ENCODE data around the gene ARFRP1.
"Not testable (repeated sequence)": the region's sequence is repeated elsewhere in the genome, so short reads cannot be mapped to it uniquely, and the experiment has no call there.

The ARFRP1 gene

GRCh38 chr20:63679799-63680305, 27.9 kb downstream of the ARFRP1 start:
- Mint-ChIP-seq H3K9me3 (no peaks in the 10 kb centered on the region), H3K4me1 (ENCODE audit: low read depth) (no peaks in the 10 kb centered on the region), H3K4me3 (no peak overlapping the region), H3K27ac (no peak overlapping the region), H3K36me3 (ENCODE audit: low read depth) (peaks cover 14% of the 10 kb centered on the region), H3K27me3 (ENCODE audit: low read depth) (no peaks in the 10 kb centered on the region)
- no peak for DNase-seq (ENCODE audit: low spot score)

GRCh38 chr20:63678667-63679465, 28.9 kb downstream of the ARFRP1 start:
- no peak overlapping the region for H3K4me3 Mint-ChIP-seq
- no peak overlapping the region for H3K27ac Mint-ChIP-seq
- peaks cover 12% of the 10 kb centered on the region for H3K36me3 Mint-ChIP-seq (ENCODE audit: low read depth)
- DNase-seq (ENCODE audit: low spot score) = no peak
- no peaks in the 10 kb centered on the region for H3K4me1 Mint-ChIP-seq (ENCODE audit: low read depth)
- no peaks in the 10 kb centered on the region for H3K9me3 Mint-ChIP-seq
- H3K27me3 Mint-ChIP-seq (ENCODE audit: low read depth) = no peaks in the 10 kb centered on the region

GRCh38 chr20:63678071-63678470, 29.7 kb downstream of the ARFRP1 start:
- Mint-ChIP-seq H3K27me3 (ENCODE audit: low read depth) (no peaks in the 10 kb centered on the region), H3K27ac (no peak overlapping the region)

GRCh38 chr20:63675681-63676368, 32.0 kb downstream of the ARFRP1 start:
- Mint-ChIP-seq H3K36me3 (ENCODE audit: low read depth) (peaks cover 11% of the 10 kb centered on the region), H3K4me3 (no peak overlapping the region), H3K9me3 (no peaks in the 10 kb centered on the region), H3K4me1 (ENCODE audit: low read depth) (no peaks in the 10 kb centered on the region), H3K27ac (no peak overlapping the region), H3K27me3 (ENCODE audit: low read depth) (no peaks in the 10 kb centered on the region)
- DNase-seq (ENCODE audit: low spot score) = no peak

More at GRCh38 chr20:63678071-63678470, 29.7 kb downstream of the ARFRP1 start:
- DNase-seq (ENCODE audit: low spot score) = no peak
- Mint-ChIP-seq H3K4me3 (no peak overlapping the region), H3K9me3 (no peaks in the 10 kb centered on the region), H3K36me3 (ENCODE audit: low read depth) (peaks cover 11% of the 10 kb centered on the region), H3K4me1 (ENCODE audit: low read depth) (no peaks in the 10 kb centered on the region)

- no peaks in the 10 kb centered on the region for H3K27me3 Mint-ChIP-seq (ENCODE audit: low read depth)
- no peak for DNase-seq (ENCODE audit: low spot score)
- H3K36me3 Mint-ChIP-seq (ENCODE audit: low read depth) = peaks cover 16% of the 10 kb centered on the region
- no peak overlapping the region for H3K4me3 Mint-ChIP-seq
- no peaks in the 10 kb centered on the region for H3K4me1 Mint-ChIP-seq (ENCODE audit: low read depth)
- no peaks in the 10 kb centered on the region for H3K9me3 Mint-ChIP-seq
- H3K27ac Mint-ChIP-seq = no peak overlapping the region
Measured at GRCh38 chr20:63673951-63674350, 33.8 kb downstream of the ARFRP1 start.

- H3K36me3 Mint-ChIP-seq (ENCODE audit: low read depth) = peaks cover 21% of the 10 kb centered on the region
- no peak for DNase-seq (ENCODE audit: low spot score)
- H3K27me3 Mint-ChIP-seq (ENCODE audit: low read depth) = no peaks in the 10 kb centered on the region
- no peak overlapping the region for H3K4me3 Mint-ChIP-seq
- H3K9me3 Mint-ChIP-seq = no peaks in the 10 kb centered on the region
- no peak overlapping the region for H3K27ac Mint-ChIP-seq
- no peaks in the 10 kb centered on the region for H3K4me1 Mint-ChIP-seq (ENCODE audit: low read depth)
Measured at GRCh38 chr20:63672666-63673065, 35.1 kb downstream of the ARFRP1 start.

- not testable (repeated sequence) for DNase-seq (ENCODE audit: low spot score); H3K27me3 Mint-ChIP-seq (ENCODE audit: low read depth); H3K27ac Mint-ChIP-seq; H3K4me1 Mint-ChIP-seq (ENCODE audit: low read depth); H3K9me3 Mint-ChIP-seq; H3K4me3 Mint-ChIP-seq
- H3K36me3 Mint-ChIP-seq (ENCODE audit: low read depth) = peaks cover 27% of the 10 kb centered on the region
Measured at GRCh38 chr20:63671695-63672094, 36.1 kb downstream of the ARFRP1 start.

- Mint-ChIP-seq H3K4me3 (no peak overlapping the region), H3K4me1 (ENCODE audit: low read depth) (no peaks in the 10 kb centered on the region), H3K36me3 (ENCODE audit: low read depth) (peaks cover 18% of the 10 kb centered on the region), H3K27me3 (ENCODE audit: low read depth) (no peaks in the 10 kb centered on the region), H3K27ac (no peak overlapping the region), H3K9me3 (no peaks in the 10 kb centered on the region)
- DNase-seq (ENCODE audit: low spot score) = no peak
Measured at GRCh38 chr20:63668351-63668750, 39.4 kb downstream of the ARFRP1 start.

- Mint-ChIP-seq H3K4me3 (no peak overlapping the region), H3K4me1 (ENCODE audit: low read depth) (no peaks in the 10 kb centered on the region), H3K27me3 (ENCODE audit: low read depth) (no peaks in the 10 kb centered on the region), H3K9me3 (no peaks in the 10 kb centered on the region), H3K36me3 (ENCODE audit: low read depth) (peaks cover 18% of the 10 kb centered on the region), H3K27ac (no peak overlapping the region)
- DNase-seq (ENCODE audit: low spot score) = no peak
Measured at GRCh38 chr20:63667858-63668257, 39.9 kb downstream of the ARFRP1 start.

- Mint-ChIP-seq H3K9me3 (no peaks in the 10 kb centered on the region), H3K4me3 (no peak overlapping the region), H3K27me3 (ENCODE audit: low read depth) (no peaks in the 10 kb centered on the region), H3K27ac (no peak overlapping the region), H3K4me1 (ENCODE audit: low read depth) (no peaks in the 10 kb centered on the region), H3K36me3 (ENCODE audit: low read depth) (peaks cover 24% of the 10 kb centered on the region)
- no peak for DNase-seq (ENCODE audit: low spot score)
Measured at GRCh38 chr20:63665708-63666107, 42.1 kb downstream of the ARFRP1 start.

- no peak overlapping the region for H3K4me3 Mint-ChIP-seq
- H3K27ac Mint-ChIP-seq = no peak overlapping the region
- peaks cover under 1% of the 10 kb centered on the region for H3K4me1 Mint-ChIP-seq (ENCODE audit: low read depth)
- H3K9me3 Mint-ChIP-seq = no peaks in the 10 kb centered on the region
- no peaks in the 10 kb centered on the region for H3K27me3 Mint-ChIP-seq (ENCODE audit: low read depth)
- H3K36me3 Mint-ChIP-seq (ENCODE audit: low read depth) = peaks cover 22% of the 10 kb centered on the region
- DNase-seq (ENCODE audit: low spot score) = no peak
Measured at GRCh38 chr20:63664861-63665594, 42.7 kb downstream of the ARFRP1 start.

- Mint-ChIP-seq H3K27me3 (ENCODE audit: low read depth) (no peaks in the 10 kb centered on the region), H3K4me1 (ENCODE audit: low read depth) (peaks cover 5% of the 10 kb centered on the region), H3K4me3 (no peak overlapping the region), H3K9me3 (no peaks in the 10 kb centered on the region), H3K36me3 (ENCODE audit: low read depth) (peaks cover 22% of the 10 kb centered on the region), H3K27ac (no peak overlapping the region)
- DNase-seq (ENCODE audit: low spot score) = no peak
Measured at GRCh38 chr20:63664143-63664851, 43.5 kb downstream of the ARFRP1 start.

GRCh38 chr20:63663332-63664066, 44.3 kb downstream of the ARFRP1 start:
- Mint-ChIP-seq H3K36me3 (ENCODE audit: low read depth) (peaks cover 17% of the 10 kb centered on the region), H3K9me3 (no peaks in the 10 kb centered on the region), H3K27ac (no peak overlapping the region), H3K27me3 (ENCODE audit: low read depth) (no peaks in the 10 kb centered on the region), H3K4me1 (ENCODE audit: low read depth) (peaks cover 9% of the 10 kb centered on the region), H3K4me3 (no peak overlapping the region)
- DNase-seq (ENCODE audit: low spot score) = no peak

Measured in T-helper 2 cell treated with Interferon-gamma antibody and Interleukin-4, amounts not matched to agents 5 μg/mL and 100 μg/mL, for 36 hours (primary cell).